Skeletal muscle tissue (tissue), 4 donors: Measurements from ENCODE around the gene WAC. TPM values are rescaled to one million over a fixed set of nuclear protein-coding genes. Genes with fewer than 3 reads are reported as not detected.
"Not testable (repeated sequence)": the region's sequence is repeated elsewhere in the genome, so short reads cannot be mapped to it uniquely, and the experiment has no call there.

ENCODE experiments used
- H3K27ac ChIP-seq: one replicate; pipeline ENCODE4 v1.7.0; 2013; ENCODE audit warnings: mild to moderate bottlenecking, low read depth, low read length, inconsistent platforms
- H3K27me3 ChIP-seq, 3 donors: one replicate each; pipeline ENCODE4 v1.7.0; 2013; ENCODE audit warnings: low read length in 3 of 3; ENCODE audit not compliant: control insufficient read depth in 3 of 3, insufficient read depth in 3 of 3
- H3K36me3 ChIP-seq, 3 donors: one replicate each; pipeline ENCODE4 v1.7.0; 2013; ENCODE audit warnings: low read length in 3 of 3; ENCODE audit not compliant: control insufficient read depth in 3 of 3, insufficient read depth in 3 of 3
- H3K4me1 ChIP-seq, 3 donors: one replicate each; pipeline ENCODE4 v1.7.0; 2013; ENCODE audit warnings: low read length in 3 of 3, mild to moderate bottlenecking in 3 of 3; ENCODE audit not compliant: control insufficient read depth in 3 of 3, insufficient read depth in 3 of 3
- H3K4me3 ChIP-seq, 3 donors: one replicate each; pipeline ENCODE4 v1.7.0; 2013; ENCODE audit warnings: low read length in 3 of 3
- H3K9ac ChIP-seq, 3 donors: one replicate each; pipeline ENCODE4 v1.7.0; 2013; ENCODE audit warnings: low read length in 3 of 3, mild to moderate bottlenecking in 3 of 3, moderate library complexity in 2 of 3, low read depth in 1 of 3
- H3K9me3 ChIP-seq, 3 donors: one replicate each; pipeline ENCODE4 v1.7.0; 2013; ENCODE audit warnings: low read length in 3 of 3; ENCODE audit not compliant: control insufficient read depth in 3 of 3
- total RNA-seq: library from RNA; depleted of rRNA; stranded (reverse); fragments of >200 nt; gene quantifications from one replicate; pipeline ENCODE4 v1.2.3, GENCODE V29; 2014
- donor health status: Osteomylitis.

Gene WAC
- total RNA-seq, 1 donor from 2014 or later, result 78.3 TPM

- H3K27ac ChIP-seq, result no peak overlapping the region
- no peak overlapping the region for H3K4me3 ChIP-seq
- peaks cover 0 to 7% (median 0%) of the 10 kb centered on the region in 3 donors for H3K36me3 ChIP-seq
- H3K27me3 ChIP-seq, result no peaks in the 10 kb centered on the region
- H3K4me1 ChIP-seq, result peaks cover 25 to 39% (median 32%) of the 10 kb centered on the region in 3 donors
- H3K9ac ChIP-seq, result no peak overlapping the region
- H3K9me3 ChIP-seq, result no peaks in the 10 kb centered on the region
These were observed 26.7 kb downstream of the WAC start for GRCh38 chr10:28559618-28560017.

DNA sequence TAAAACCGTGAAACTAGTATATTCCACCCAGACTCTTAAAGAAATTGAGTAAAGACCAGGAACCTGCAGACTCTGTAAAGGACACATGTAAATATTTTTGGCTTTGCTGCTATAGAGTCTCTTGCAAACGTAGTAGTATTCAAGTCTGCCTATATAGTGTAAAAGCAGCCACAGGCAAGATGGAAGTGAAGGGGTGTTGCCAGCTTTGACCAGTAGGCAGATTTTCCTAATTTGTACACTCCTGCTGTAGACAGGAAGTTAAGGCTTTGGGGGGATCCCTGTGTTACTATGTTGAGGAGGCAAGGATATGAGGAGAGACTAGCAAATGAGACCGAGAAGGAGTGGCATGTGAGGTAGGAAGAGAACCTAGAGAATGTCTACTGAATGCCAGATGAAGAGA, 27.7 kb downstream of the WAC start:
- H3K9me3 ChIP-seq, result no peaks in the 10 kb centered on the region
- peaks cover 21 to 31% (median 29%) of the 10 kb centered on the region in 3 donors for H3K4me1 ChIP-seq
- H3K36me3 ChIP-seq, result no peaks in the 10 kb centered on the region
- H3K9ac ChIP-seq, result no peak overlapping the region
- H3K27ac ChIP-seq, result no peak overlapping the region
- H3K4me3 ChIP-seq, result no peak overlapping the region
- no peaks in the 10 kb centered on the region for H3K27me3 ChIP-seq

DNA sequence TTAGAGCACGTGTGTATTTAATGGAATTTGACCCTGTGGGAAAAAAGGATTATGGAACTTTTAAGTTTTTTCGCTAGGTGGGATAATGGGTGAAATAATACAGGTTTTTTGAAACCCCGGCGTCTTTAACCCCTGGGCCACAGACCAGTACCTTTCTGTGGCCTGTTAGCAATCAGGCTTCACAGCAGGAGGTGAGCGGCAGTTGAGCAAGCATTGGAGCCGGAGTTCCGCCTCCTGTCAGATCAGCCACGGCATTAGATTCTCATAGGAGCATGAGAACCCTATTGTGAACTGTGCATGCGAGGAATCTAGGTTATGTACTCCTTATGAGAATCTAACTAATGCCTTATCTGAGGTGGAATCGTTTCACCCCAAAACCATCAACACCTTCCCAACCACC, 28.6 kb downstream of the WAC start:
- H3K36me3 ChIP-seq, result no peaks in the 10 kb centered on the region
- H3K4me1 ChIP-seq, result peaks cover 21 to 35% (median 33%) of the 10 kb centered on the region in 3 donors
- H3K9ac ChIP-seq, result no peak overlapping the region
- no peak overlapping the region for H3K4me3 ChIP-seq
- no peaks in the 10 kb centered on the region for H3K9me3 ChIP-seq
- no peak overlapping the region for H3K27ac ChIP-seq
- no peaks in the 10 kb centered on the region for H3K27me3 ChIP-seq

- no peak overlapping the region for H3K9ac ChIP-seq
- no peaks in the 10 kb centered on the region for H3K27me3 ChIP-seq
- H3K4me1 ChIP-seq, result peaks cover 7 to 20% (median 20%) of the 10 kb centered on the region in 3 donors
- H3K9me3 ChIP-seq, result no peaks in the 10 kb centered on the region
- H3K27ac ChIP-seq, result no peak overlapping the region
- no peaks in the 10 kb centered on the region for H3K36me3 ChIP-seq
- no peak overlapping the region for H3K4me3 ChIP-seq
These were observed 32.0 kb downstream of the WAC start for GRCh38 chr10:28564905-28565304.

DNA sequence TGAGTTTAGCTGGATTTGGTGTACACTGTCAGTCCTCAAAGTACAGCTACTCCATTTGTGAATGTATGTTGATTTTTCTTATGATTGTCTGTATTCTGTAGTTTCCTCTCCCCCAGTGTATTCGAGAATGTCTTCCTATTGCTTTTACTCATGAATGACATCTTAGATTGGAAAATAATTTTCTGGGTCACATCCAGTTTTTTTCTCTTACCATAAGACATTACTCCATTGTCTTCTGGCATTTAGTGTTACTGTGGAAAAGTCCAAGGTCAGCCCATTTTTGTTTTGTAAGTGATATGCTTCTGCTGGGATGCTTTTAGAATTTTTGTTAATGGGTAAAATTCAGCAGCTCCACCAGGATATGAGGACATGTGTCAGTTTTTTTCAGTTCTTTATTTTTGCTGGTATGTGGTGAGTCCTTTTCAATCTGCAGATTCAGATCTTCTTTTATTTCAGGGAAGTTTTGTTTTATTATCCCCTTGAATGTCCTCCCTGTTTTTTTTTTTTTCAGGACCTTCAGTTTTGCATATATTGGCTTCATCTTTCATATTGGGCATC, 33.6 kb downstream of the WAC start:
- Histone ChIP-seq H3K9ac (no peak overlapping the region), H3K4me3 (no peak overlapping the region), H3K27ac (no peak overlapping the region), H3K9me3 (no peaks in the 10 kb centered on the region), H3K27me3 (no peaks in the 10 kb centered on the region), H3K36me3 (no peaks in the 10 kb centered on the region), H3K4me1 (peaks cover 0 to 14% (median 13%) of the 10 kb centered on the region in 3 donors)

DNA sequence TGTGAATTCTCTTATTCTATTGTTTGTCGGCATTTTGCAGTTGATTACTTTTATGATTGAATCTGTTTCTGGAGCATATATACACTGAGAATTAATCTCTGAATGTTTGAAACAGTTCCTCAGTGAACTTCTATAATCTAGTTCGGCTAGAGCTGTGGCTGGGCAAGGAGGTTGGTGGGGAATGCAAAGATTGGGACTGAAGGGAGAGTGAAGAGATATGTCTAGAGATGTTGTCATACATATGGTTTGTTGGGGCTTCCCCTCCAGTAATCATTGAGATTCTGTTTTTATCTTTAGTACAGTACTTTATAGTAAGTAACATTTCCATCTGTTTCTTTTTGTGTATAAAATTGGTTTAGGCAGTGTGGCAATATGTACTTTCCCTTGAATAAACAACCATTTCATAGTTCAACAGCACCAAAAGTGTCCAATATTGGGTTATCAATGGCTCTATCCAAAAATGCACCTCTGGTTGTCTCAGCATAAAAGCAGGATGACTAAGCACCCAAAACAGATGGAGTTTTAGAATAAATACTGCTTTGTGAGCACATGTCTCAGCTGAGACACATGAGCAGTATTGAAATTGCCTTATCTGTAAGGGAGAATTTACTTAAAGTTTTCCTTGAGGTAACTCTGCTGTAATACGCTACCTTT, 36.7 kb downstream of the WAC start:
- Histone ChIP-seq H3K9me3 (no peaks in the 10 kb centered on the region), H3K27me3 (no peaks in the 10 kb centered on the region), H3K27ac (no peak overlapping the region), H3K9ac (no peak overlapping the region), H3K4me1 (peaks cover 0 to 20% (median 14%) of the 10 kb centered on the region in 3 donors), H3K36me3 (no peaks in the 10 kb centered on the region), H3K4me3 (no peak overlapping the region)

GRCh38 chr10:28570598-28570997, 37.7 kb downstream of the WAC start:
- H3K9me3 ChIP-seq, result no peaks in the 10 kb centered on the region
- no peaks in the 10 kb centered on the region for H3K27me3 ChIP-seq
- no peak overlapping the region for H3K27ac ChIP-seq
- H3K9ac ChIP-seq, result no peak overlapping the region
- peaks cover 1 to 22% (median 17%) of the 10 kb centered on the region in 3 donors for H3K4me1 ChIP-seq
- no peak overlapping the region for H3K4me3 ChIP-seq
- no peaks in the 10 kb centered on the region for H3K36me3 ChIP-seq

GRCh38 chr10:28571265-28571664, 38.3 kb downstream of the WAC start:
- Histone ChIP-seq H3K27ac (no peak overlapping the region), H3K9ac (no peak overlapping the region), H3K27me3 (no peaks in the 10 kb centered on the region), H3K4me1 (peaks cover 6 to 23% (median 20%) of the 10 kb centered on the region in 3 donors), H3K36me3 (no peaks in the 10 kb centered on the region), H3K9me3 (no peaks in the 10 kb centered on the region), H3K4me3 (no peak overlapping the region)

- H3K27me3 ChIP-seq, H3K9me3 ChIP-seq, H3K4me3 ChIP-seq, H3K9ac ChIP-seq, H3K36me3 ChIP-seq, H3K27ac ChIP-seq: not testable (repeated sequence)
- peaks cover 24 to 36% (median 34%) of the 10 kb centered on the region in 3 donors for H3K4me1 ChIP-seq
These were observed 41.3 kb downstream of the WAC start for GRCh38 chr10:28574214-28574613.

DNA sequence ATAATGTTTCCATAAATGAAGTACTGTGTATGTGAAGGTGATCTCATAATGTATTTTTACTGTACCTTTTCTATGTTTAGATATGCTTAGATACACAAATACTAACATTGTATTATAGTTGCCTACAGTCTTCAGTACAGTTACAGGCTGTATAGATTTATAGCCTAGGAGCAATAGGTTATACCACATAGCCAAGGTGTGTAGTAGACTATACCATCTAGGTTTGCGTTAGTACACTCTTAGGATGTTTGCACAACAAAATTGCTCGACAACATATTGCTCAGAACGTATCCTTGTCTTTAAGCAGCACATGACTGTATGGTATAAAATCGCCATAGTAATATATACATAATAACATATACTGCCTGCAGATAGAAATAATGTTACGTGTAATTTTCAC, 42.9 kb downstream of the WAC start:
- Histone ChIP-seq H3K9ac (no peak overlapping the region), H3K27me3 (no peaks in the 10 kb centered on the region), H3K9me3 (no peaks in the 10 kb centered on the region), H3K36me3 (no peaks in the 10 kb centered on the region), H3K4me3 (no peak overlapping the region), H3K27ac (no peak overlapping the region), H3K4me1 (peaks cover 24 to 34% (median 34%) of the 10 kb centered on the region in 3 donors)
